Choroid plexus epithelial cell (primary cell): ENCODE data around the gene TDRD1.

ENCODE experiments used
- DNase-seq: peaks from one replicate; pipeline ENCODE4 v3.0.0-alpha.2; 2010; ENCODE audit warnings: low read depth
- H3K4me3 ChIP-seq: 2 replicates; pipeline ENCODE4 v1.5.1; 2011; ENCODE audit warnings: low read depth, mild to moderate bottlenecking, control low read depth, low read length, moderate library complexity
- TF ChIP-seq, protein P1 (sequence below): conservative IDR thresholded peaks from 2 replicates; pipeline ENCODE4 v1.5.1; 2011; ENCODE audit warnings: low read depth, mild to moderate bottlenecking, control low read depth, inconsistent platforms, low read length, moderate library complexity

Gene TDRD1

DNA sequence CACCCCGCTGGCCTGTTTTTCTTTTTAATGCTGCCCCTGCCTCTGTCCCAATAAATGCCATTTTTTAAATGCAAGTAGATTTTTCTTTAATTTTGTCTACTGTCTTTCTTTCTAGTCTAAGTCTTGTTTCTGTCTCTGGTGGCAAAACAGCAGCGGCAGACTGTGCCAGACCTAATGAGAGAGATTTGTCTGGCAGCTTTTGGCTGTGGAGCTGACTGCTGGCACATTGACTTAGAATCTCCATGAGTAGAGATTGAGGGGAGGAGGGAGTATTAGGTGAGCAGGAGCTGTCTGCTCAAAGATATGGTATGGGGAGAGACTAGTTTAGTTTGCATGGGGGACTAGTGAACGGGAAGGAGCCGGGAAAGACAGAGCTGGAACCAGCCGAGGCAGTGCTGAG lies 72.9 kb downstream of the TDRD1 start:
- no peak overlapping the region for H3K4me3 ChIP-seq
- TF ChIP-seq, protein P1, sequence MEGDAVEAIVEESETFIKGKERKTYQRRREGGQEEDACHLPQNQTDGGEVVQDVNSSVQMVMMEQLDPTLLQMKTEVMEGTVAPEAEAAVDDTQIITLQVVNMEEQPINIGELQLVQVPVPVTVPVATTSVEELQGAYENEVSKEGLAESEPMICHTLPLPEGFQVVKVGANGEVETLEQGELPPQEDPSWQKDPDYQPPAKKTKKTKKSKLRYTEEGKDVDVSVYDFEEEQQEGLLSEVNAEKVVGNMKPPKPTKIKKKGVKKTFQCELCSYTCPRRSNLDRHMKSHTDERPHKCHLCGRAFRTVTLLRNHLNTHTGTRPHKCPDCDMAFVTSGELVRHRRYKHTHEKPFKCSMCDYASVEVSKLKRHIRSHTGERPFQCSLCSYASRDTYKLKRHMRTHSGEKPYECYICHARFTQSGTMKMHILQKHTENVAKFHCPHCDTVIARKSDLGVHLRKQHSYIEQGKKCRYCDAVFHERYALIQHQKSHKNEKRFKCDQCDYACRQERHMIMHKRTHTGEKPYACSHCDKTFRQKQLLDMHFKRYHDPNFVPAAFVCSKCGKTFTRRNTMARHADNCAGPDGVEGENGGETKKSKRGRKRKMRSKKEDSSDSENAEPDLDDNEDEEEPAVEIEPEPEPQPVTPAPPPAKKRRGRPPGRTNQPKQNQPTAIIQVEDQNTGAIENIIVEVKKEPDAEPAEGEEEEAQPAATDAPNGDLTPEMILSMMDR: no peak

DNA sequence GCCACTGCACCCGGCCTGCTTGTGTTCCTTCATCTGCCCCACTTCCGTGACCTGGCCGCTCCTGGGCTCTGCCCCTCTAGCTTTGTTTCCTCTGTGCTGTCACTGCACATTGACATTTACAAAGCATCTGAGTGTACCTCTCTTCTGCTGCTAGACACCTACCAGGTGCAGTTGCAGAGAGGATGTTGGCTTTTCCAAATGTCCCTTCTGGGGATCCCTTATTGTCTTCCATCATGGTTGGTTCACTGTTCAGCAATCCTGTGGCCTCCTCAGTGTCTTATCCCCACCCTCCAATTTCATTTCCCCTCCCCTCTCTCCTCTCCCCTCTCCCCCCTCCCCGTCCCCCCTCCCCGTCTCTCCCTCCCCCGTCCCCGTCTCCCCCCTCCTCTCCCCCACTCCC lies 73.7 kb downstream of the TDRD1 start:
- no peak overlapping the region for H3K4me3 ChIP-seq
- TF ChIP-seq, protein P1: no peak
- DNase-seq: no peak

More for the DNA sequence above, 72.9 kb downstream of the TDRD1 start:
- DNase-seq: no peak

DNA sequence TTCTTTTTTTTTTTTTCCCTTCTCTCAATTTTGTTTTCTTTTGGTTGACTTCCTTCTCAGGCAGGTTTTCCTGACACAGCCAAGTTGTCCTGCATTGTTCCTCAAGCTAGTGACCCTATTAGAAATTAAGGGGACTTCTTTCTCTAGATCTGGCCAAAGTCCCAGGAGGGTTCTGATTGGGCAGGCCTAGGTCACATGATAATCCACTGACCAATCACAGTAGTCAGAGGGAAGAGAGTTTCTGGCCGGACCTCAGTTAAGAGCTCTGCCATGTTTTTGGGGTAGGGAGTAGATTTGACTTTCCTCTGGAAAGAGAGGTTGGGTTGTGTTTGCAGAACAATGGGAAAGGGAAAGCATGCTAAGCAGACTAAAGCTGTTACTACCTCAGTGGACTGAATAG lies 76.1 kb downstream of the TDRD1 start:
- DNase-seq: no peak
- H3K4me3 ChIP-seq: no peak overlapping the region
- TF ChIP-seq, protein P1: no peak

DNA sequence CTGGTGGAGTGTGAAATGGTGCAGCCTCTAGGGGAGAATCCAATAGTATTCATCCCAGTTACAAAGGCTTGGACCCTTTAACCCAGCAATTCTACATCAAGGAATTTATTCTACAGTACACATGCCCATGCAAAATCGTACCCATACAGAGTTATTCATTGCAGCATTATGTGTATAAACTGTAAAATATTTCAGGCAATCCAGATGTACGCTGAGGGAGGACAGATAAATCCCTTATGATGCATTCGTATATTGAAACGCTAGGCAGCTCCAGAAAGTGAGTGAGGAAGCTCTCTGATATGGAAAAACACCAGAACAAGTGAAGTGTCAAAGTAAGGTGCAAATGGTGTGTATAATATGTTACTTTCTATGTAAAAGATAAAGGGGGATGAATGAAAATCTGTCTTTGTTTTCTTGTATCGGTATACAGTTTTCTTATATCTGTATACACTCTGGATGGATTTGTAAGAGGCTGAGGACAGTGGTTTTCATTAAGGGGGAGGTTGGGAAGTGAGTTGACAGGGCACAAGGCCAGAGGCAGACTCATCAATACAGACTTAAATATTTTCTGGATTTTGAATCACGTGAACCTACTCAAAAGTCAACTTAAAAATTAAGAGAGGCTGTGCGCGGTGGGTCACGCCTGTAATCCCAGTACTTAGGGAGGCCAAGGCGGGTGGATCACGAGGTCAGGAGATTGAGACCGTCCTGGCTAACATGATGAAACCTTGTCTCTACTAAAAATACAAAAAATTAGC lies 77.0 kb downstream of the TDRD1 start:
- TF ChIP-seq, protein P1: no peak
- no peak for DNase-seq

DNA sequence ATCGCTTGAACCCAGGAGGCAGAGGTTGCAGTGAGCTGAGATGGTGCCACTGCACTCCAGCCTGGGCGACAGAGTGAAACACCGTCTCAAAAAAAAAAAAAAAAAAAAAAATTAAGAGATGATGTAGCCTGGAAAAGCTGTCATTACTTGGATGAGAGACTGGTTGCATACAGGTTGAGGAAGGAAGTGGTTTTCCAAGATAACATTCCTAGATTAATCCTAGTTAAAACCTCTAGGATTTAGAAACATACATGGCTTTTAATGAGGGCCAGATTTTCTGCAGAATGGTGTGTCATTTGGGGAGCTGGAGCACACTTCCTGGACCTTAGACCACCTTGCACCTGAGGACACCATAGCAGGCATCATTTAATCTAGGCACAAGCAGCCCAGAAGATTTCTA lies 77.7 kb downstream of the TDRD1 start:
- TF ChIP-seq, protein P1: no peak
- no peak for DNase-seq
- no peak overlapping the region for H3K4me3 ChIP-seq

More for the DNA sequence above, 77.0 kb downstream of the TDRD1 start:
- H3K4me3 ChIP-seq: no peak overlapping the region

DNA sequence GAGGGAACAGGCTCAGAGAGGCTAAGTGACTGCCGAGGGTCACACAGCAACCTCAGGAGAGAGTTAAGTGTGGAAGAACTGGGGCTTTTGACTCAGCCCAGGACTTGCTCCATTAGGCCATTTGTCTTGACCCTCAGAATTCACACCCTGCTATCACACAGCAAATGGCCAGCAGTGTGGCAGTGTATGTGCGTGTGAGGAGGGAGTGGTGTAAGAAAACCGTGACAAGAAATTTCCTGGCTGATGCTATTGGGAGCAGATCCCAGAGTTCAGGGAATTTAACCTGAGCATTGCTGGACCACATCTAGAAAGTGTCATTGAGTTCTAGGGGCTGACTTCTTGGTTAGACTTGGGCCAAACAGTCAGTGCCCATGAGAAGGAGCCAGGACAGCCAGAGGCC lies 78.3 kb downstream of the TDRD1 start:
- DNase-seq: no peak
- TF ChIP-seq, protein P1: no peak
- no peak overlapping the region for H3K4me3 ChIP-seq

DNA sequence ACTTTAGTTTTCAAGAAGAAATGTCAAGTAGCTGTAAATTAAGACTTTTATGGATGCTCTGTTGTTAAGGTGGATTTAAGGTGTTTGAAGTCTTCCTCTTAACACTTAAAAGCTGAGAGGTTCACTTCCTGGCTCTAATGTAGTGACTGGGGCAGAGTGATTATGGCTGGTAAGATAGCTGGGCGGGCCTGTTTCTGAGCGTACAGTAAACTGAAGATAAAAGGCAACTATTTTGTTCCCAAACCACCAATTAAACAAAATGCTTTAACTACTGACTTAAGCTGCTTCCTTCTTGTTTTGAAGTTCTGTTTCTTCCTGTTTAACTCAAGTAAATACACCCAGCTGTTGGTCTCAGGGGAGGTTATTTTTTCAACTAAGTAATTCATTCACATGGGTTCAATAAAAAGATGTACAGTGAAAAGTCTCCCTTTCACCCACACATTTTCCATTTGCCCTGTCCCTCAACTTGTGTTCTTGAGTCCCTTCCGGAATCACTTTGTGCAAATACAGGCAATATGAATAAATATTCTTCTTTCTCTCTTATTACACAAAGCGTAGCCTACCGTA lies 79.2 kb downstream of the TDRD1 start:
- no peak for DNase-seq
- TF ChIP-seq, protein P1: no peak
- H3K4me3 ChIP-seq: no peak overlapping the region
